ENCODE results near the gene PRKCH.

Gene PRKCH

DNA sequence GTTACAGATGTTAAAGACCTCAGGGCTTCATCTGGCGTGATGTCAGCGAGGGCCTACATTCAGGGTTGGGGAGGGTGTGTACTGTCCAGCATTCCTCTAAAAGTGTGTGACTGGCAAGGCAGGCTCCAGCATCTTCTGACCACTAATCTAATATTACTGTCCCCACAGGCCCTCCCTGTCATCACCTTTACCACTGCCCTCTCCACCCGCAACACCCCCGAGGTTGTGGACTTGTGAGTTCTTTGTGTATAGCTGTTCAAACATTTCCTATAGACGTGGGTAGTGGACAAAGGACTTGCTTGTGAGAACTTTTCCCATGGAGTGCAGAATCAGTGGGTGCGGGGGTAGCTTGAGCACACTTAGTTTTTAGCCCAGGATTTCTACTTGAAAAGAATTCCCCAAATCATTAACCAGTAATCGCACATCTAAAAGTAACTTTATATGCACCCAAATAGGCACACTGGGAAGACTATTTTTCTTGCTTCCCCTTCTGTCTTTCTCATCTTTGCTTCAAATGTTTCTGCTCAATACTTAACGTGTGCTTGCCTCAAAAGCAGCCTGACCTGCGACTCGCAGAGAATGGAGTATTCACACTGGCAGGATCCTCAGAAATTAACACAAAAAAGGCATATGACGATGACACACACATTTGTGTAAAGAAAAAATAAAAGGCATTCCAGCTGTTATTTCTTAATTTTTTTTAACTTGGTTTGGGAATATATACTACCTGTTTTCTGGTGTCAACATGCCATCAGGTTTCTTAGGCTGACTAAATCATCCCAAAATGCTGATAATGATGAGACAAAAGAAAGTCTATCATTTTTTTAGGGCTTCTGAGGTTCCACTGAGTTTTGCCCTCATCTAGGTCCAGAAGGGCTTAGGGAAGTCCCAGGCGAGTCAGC lies 215.5 kb downstream of the PRKCH start:
- DNase-seq = no peak

DNA sequence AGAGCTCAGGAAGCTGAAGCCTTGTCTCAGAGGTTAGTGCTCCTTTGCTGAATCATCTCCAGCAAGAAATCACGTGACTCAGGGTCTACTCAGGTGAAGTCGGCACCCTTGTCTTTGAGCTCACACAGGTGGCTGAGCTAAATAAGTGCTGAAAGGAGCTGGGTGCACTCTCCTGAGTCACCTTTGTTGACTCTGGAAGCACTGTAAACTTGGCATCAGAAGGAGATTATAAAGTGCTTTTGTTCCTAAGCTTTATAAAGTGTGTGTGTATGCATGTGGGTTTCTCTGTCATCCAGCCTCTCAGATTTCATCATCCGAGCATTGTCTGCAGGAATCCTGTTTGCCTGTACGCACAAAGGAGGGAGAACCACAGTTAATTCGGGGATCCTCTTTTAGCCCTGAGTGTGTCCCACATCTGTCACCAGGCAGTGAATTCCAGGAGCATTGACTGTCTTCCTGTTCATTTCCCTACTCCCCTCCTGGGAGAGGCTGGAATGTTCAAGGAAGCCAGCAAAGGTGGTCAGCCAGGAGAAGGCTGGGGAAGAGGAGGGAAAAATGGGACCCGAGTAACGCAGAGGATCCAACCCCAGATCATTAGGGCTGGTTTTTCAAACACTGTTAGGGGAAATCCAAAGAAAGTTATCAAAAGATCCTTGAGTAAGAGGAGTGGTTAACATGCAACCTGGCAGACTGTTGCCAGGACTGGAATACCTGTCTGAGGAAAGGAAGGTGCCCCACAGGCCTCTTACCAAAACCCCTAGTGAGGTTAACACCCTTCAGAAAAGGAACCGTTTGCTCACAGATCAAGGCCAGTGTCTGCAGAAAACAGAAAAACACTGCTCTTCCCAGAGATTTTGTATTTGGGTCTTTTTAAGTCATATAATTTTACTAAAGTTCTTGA lies 216.4 kb downstream of the PRKCH start:
- DNase-seq = peak; percentile 59 to 65

DNA sequence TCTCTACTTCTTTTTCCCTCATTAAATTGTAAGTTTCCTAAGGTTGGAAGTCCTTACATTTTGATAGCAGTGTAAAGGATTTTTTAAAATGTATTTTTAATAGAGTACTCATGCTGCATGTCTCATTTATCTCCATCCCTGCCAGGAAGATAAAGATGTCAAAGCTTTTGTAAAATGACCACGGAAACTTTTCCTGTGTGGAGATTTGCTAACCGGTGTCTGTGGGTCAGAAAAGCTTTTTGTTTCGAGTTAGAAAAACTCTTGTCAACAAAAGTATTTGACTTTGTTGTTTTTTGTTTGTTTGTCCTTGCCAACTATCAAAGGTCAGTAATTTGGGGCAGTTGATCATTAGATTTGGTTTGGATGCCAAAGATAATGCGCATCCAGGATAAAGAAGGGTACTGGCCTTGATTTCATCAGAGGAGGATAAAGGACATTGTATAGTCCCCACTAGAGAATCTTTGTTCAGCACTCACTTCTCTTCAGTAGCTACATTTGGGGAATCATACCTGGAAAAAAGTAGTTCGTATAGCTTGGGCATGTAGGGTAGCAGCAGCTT lies 217.2 kb downstream of the PRKCH start:
- DNase-seq = no peak

DNA sequence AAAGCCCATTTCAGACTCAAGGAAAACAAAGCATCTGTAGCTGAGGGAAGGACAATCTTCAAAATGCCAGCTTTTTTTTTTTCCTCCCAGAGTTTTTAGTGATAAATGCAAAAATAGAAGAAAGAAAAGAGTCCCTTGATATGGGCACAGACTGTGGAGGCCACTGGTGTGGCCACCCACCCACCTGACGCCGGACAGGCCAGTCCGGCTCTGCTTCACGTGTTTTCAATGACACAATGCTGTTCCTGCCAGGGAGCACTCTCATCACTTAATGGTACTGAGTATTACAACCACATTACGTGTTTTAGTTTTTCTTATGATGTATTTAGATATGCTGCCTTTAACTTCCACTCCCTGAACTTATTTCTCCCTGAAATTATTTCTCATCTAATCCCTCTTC lies 218.3 kb downstream of the PRKCH start:
- no peak for DNase-seq

DNA sequence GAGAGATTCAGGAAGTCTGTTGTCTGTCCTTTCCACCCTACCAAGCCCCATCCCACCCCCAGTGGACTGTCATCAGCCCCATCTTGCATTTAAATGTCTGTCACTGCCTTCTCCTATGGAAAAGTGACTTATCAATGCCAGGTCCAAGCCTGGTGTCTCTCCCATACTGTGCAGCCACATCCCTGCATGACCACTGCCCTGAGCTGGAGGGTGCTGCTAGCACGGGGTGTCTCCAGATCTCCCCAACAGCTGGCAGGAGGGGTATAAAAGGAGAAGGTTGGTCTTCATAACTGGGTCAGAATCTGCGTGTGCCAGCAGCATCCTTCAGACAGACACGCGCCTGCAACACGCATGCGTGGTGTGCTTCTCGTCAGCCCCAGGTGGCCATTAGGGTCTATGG lies 219.6 kb downstream of the PRKCH start:
- DNase-seq = no peak

DNA sequence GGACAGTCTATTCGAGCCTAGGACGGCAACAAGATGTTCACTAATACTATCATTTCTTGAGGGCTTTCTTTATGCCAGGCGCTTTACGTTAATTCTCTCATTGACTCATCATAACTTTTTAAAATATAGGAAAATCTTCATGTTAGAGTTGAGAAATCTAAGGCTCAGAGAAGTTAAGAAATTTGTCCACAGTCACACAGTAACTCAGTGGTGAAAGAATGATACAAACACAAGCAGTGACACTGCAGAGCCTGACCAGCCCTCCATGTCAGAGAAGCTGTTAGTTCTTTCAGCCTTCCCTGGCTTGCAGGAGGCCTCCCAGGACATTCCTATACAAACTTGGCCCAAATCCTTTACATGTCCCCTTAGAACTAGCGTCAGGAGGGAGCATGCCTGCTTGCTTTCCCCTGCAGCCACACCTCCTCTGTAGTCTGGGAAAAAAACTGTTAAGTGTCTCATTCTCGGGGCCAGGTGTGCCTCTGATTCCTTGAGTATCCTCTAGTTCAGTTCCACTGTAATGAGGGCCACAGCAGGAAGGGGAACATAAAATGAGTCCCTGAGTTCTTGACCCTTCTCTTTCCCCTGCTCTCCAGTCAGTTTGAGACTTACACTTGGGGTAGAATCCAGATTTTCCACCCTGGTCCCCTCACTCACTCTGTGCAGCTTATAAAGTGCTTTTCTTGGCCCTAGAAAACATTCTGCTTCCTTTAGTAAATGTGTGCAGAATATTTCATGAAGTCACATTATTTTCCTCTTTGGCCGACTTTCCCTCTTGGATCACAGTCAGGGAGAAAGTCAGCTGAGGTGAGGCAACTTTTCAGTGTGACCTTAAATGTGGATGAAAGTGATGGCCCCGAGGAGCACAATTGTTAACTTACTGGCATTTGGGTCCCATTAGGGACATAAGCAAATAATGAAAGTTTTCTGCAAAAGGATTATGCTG lies 221.7 kb downstream of the PRKCH start:
- no peak for DNase-seq

DNA sequence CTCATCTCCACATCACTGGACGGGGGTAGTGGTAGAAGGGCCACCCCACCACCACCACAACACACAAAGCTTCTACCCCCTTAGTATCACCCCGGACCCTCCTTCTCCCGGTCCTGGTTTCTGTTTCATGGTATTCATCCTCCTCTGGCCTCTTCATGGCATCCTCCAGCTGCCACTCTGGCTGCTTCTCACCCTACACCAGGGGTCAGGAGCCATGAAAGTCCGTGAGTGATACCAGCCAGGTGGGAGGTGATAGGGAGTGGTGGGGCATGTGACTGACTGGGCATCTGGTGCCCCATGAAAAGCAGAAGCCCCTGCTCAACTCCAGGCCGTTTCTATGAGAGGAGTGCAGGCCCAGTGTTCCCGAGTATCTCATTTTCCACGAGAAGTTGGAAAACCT lies 222.6 kb downstream of the PRKCH start:
- DNase-seq = no peak

DNA sequence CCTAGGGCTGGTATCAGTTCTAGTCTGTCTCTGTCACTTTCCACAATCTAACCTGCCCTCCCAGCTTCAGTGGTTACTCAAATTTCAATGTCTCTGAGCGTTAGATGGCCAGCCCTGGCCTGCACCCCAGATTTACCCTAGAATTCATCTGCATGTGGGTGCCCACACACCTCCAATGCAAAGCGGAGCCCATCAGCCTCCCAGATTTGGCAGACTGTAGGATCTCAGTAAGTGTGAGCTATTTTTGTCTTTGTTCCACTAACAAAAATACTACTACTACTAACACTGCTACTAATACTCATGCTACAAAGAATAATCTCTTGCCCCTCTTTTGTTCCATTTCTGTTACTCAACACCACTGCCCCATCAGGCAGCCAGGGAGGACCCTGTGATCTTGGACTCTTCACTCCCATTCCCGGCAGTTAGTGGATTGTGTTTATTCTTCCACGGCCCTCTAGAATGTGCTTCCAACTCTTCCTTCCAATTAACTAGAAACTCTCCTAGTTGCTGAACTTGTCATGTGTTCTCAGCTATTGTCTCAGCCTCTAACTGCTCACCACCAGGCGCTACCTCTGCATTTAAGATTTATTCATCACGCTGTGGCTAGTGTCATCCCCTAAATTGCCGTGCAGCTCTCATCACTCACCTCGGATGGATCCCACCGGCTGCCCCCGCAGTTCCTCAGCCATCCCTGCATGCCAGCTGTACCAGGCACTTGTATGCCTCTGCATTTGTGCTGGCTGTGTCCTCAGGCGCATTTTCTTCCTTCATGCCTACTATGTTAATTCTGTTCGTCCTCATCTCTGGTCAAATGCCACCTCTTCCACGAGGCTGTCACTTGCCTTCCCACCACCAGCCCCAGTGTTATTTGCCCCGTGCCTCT lies 223.3 kb downstream of the PRKCH start:
- DNase-seq = no peak

DNA sequence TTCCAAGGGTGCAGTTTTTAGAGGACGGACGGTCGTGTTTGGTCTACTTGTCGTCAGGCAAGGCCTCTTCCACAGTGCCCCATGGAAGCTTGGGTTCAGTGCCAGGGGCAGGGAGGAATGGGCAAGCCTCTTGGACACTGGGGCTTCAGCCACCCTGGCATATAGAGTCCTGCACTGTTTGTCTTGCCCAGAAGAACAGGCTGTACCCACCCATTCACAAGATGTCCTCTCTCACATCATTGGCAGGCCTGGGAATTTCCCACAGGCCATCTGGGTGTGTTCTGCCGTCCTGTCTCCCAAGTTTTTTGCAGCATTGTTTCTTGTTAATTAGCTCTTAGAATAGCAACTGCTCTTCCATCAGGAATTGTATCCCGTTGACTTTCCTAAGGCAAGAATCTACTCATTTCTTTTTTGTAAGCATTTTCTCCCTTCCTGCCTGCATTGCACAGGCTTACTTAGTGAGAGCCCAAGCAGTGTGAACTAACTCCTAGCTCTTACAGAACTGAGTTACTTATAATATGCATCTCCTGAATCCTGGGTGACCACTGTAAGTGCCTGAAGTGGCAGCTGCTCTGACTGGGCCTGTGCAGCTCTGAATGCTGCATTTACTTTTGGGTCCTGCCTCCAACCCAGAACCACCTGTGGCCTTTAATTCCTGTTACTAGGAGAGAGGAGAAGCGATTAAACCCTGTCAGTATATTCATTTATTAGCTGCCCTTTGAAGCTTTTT lies 224.5 kb downstream of the PRKCH start:
- DNase-seq = no peak

DNA sequence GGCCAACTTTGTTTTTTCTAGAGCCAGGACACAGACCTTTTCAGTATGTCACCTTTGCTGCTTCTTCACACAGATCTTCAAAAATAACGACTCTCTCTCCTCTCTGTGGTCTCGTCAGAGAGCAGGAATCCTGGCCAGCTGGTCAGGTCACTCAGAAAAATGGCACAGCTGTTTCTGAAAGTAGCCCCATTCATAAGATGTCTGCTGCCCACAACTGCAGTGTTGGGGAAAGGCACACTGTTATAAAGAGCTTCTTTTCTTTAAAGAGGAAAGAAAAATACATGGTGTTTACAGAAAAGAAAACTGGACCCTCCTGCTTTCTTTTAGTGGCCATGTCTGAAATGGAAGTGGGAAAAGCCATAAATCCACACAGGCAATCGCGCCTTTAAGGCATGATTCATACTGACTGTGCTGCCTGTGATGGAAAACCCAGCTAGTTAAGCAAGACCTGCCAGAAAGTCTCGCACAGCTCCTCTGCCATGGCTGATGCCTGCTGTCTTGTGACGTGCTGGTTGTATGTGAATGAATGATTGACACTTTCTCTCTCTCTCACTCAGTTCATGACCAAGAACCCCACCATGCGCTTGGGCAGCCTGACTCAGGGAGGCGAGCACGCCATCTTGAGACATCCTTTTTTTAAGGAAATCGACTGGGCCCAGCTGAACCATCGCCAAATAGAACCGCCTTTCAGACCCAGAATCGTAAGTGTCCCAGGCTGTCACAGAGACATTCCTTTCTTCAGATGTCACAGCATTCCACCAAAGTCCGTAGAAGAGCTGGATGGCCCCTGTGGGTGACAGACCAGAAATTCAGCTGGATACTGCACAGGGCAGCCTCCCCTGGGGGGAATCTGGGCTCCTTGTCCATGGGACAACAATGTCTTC lies 226.0 kb downstream of the PRKCH start:
- DNase-seq = no peak

DNA sequence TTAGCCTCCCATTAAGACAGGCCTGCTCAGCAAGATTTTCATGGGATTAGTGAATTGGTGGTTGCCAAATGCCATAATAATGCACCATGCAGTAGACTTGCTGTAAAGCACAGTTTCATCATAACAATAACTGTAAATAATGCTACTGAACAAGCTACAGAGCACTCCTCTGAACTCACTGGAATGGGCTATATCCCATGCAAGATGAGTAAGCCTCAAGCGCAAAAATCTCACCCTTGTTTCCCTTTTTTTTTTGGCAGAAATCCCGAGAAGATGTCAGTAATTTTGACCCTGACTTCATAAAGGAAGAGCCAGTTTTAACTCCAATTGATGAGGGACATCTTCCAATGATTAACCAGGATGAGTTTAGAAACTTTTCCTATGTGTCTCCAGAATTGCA lies 228.0 kb downstream of the PRKCH start:
- no peak for DNase-seq

DNA sequence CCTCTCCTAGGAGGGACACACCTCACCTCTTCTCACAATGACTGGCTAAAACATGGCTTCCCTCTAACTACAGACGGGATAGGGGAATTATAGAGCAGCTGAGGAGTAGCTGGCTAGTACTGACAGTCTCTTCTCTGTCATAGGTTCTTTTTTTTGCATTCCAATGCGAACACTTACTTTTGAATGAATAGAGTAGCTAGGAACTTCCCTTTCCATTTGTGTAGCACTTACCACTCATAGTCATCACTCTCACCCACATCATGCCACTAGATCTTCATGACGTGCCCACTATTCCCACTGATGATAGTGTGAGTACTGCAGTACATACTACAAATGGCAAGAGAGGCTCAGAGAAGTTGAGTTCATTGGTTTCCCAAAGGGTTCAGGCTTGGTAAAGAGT lies 230.0 kb downstream of the PRKCH start:
- no peak for DNase-seq

DNA sequence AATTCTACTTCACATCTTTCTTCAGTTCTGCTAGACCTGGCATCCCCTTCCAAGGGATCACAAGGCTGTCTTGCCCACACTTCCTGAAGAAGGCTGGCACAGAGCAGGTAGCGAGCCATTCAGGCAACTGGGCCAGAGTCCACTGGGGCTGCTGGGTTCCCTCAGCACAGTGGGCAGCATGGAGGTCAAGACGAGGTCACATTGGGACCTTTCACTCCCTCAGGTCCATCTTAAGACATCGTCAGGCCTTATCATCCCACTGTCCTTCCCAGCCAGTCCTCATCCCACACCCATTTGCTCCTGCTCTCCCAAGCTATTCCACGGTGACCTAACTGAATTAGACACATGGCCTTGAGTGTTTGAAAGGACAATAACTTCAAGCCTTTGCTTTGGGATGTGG lies 230.9 kb downstream of the PRKCH start:
- no peak for DNase-seq

DNA sequence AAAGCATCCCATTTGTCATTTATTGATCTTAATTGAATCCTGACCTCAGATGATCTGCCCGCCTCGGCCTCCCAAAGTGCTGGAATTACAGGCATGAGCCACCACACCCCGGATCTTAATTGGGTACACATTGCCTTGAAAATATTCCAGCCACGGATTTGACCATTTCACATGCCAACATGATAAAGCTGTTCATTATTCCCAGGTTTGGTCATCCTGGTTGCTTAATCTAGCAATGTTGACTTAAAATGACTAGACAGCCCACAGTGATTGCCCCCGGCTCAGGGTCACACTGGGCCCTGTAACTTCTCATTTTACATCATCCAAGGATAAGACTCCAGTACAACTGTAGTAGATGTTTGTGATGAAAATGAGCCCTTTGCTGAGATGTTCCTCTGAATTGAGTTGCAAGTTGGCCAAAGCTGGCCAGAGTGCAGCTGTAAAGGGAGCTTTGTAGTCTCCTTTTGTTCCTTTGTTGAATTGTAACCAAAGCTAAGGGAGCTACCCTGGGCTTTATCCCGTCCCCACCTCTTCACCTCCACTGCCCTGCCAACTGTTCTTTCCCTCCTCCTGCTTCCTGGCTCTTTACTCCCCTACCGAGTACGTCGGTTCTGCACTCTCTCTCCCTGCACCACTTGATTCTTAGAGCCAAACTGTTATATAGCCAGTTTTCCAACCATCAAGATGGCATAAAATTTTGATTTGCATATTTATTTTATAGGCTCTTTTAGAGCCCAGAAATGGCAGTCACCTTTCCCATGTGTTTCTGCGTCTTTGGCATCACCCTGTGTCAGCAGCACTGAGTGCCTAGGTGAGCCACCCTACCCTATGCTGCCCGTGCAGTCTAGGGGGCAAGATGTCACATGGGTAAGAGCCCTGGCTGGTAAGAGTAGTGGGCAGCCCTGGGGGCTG lies 232.6 kb downstream of the PRKCH start:
- DNase-seq = no peak

DNA sequence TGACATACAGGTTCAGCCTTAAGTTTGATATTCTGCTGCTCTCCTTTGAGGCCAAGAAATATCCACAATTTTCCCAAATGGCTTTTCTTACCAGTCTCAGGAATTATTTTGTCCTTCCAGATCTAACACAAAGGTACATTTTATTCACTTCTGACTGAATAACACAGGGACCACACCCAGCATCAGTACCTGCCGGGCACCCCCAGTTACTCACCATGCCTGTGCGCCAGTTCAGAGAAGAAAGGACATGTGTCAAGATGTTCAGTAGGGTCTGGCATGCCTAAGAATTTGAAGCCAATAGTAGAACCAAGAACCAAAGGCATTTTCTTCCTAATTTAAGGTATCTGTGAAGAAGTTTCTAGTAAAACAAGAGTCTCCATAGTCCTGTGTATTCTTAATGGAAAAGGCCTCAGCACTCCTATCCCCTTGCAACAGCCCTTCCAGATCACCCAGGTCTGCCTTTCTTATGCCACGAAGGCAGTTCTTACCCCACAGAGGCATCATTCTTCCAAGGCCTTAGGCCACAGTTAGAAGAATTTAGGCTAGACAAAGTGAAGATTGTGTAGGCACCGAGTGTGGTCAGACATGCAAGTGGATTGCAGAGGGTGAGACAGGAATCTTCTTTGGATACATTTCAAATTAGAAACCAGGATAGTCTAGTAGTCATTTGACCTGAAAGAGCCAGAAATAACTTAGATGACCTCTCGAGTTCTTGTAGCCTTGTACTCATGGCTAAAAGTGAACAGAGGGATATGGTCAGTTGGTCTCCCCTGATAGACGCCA lies 233.9 kb downstream of the PRKCH start:
- no peak for DNase-seq

DNA sequence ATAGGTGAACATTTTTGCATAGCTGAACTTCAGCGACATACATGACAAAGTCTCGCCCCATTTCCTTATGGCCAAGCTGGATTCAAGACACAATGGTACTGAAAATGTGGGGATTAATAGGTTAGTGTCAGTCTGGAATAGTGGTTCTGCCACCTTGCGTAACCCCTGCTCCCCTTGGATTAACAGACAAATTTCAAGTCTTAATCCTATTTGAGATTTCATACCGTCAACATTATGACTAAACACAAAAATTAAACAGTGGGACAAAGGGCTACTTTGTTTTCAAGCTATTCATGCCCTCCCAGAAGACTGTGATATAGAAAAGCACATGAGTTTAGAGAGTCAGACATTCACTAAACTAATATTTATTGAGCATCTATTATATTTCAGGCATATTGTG lies 235.1 kb downstream of the PRKCH start:
- DNase-seq = no peak

DNA sequence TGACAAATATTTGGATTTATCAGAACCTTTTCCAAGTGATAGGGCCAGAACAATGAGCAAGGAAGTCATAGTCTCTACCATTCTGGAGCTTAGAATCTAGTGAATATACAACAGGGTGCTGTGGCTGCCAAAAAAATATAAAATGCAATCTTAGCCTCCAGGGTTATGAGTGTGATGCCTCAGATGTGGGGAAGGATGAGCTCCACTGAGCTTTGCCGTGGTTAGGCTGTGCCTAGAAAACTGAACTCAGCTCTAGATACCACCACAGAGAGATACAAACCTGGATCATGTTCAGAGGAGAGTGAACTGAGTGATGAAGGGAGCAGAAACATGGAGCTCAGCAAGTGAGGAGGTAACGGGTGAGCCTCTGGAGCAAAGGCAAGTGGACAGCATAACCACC lies 235.9 kb downstream of the PRKCH start:
- no peak for DNase-seq

DNA sequence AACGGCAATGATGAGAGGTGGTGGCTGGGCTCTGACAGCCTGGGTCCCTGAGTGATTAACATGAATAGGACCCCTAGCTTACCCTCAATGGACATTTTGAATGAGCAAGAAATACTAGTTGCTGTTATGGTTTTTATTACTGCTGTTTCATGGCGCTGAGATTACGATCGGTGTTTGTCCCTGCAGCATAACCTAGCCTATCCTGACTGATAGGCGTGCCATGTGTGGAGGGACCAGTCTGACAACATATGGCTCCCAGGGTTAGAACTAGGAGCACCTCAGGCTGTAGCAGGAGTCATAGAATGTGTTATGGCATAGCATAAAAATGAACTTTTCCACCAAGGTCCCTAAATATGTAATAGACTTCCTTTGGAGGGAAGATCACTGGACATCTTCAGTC lies 236.5 kb downstream of the PRKCH start:
- no peak for DNase-seq

All from activated CD4-positive, alpha-beta T cell treated with anti-CD3 and anti-CD28 coated beads for 4 hours (primary cell).